ENCODE measurements around the gene ERGIC3. TPM values are rescaled to one million over a fixed set of nuclear protein-coding genes. Genes with fewer than 3 reads are reported as not detected.
"Not testable (repeated sequence)": the region's sequence is repeated elsewhere in the genome, so short reads cannot be mapped to it uniquely, and the experiment has no call there.

ERGIC3 gene
- total RNA-seq, 2 donors from 2014 or later: 139 to 145 TPM

DNA sequence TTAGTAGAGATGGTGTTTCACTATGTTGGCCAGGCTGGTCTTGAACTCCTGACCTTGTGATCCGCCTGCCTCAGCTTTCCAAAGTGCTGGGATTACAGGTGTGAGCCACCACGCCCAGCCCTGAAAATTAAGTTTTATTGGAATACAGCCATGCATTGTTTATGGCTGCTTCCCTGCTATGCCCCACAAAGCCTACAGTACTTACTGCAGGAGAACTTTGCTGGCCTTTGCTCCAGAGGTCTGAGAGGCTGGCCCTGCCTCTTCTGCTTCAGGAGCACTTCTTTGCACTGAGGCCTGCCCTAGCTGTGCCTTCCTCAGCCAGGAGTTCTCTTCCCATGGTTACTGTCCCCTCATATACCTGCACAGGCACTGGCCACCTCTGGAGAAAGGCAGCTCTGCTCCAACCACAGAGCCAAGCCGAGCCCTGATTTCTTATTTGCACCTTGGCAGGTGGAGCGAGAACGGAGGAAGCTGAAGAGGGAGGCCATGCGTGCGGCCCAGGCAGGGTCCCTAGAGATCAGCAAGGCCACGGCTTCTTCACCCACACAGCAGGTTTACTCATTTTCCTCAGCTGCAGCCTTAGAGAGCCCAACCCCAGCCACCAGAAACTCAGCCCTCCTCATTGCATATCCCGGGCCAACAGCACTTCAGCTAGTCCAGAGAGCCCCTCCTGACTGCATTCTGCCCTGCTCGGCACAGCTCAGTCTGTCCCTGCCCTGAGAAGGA is 33.2 kb upstream of the ERGIC3 start:
- Mint-ChIP-seq H3K36me3 (ENCODE audit: insufficient read depth in 2 of 2) (peaks cover 2 to 12% of the 10 kb centered on the region in 2 donors), H3K4me3 (no peak overlapping the region), H3K27ac (no peak overlapping the region), H3K9me3 (no peaks in the 10 kb centered on the region), H3K27me3 (ENCODE audit: low read depth) (no peaks in the 10 kb centered on the region), H3K4me1 (ENCODE audit: low read depth) (peaks cover 27% of the 10 kb centered on the region)
- DNase-seq: no peak
- no peak for ATAC-seq (replicated peaks in 1 of 2)

DNA sequence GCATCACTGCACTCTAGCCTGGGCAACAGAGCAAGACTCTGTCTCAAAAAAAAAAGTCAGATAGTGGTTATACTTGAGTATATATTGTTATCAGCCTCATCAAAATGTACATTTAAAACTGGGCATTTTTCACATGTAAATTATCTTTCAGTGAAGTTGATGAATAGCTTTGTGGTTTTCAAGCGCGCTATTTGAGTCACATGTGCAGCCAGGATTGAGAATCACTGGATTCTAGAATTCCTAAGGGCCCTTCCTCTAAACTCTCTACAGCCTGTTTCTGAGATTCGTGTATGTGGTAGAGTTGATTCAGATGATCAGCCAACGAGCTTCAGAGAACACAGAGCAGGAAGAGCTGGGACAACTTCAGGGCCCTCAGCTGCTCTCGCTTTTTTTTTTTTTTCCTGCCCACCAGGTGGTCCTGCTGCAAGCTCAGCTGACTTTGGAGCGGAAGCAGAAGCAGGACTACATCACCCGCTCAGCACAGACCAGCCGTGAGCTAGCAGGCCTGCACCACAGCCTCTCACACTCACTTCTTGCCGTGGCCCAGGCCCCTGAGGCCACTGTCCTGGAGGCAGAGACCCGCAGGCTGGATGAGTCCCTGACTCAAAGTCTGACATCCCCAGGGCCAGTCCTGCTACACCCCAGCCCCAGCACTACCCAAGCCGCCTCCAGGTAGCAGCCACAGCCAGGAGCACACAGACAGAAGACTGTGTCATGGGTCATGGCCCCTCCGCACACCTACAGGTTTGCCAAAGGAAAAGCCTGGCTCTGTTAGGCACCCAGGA is 30.7 kb upstream of the ERGIC3 start:
- peaks cover 10% of the 10 kb centered on the region for H3K4me1 Mint-ChIP-seq (ENCODE audit: low read depth)
- no peak overlapping the region for H3K4me3 Mint-ChIP-seq
- no peaks in the 10 kb centered on the region for H3K27me3 Mint-ChIP-seq (ENCODE audit: low read depth)
- H3K36me3 Mint-ChIP-seq (ENCODE audit: insufficient read depth in 2 of 2): peaks cover 0 to 4% of the 10 kb centered on the region in 2 donors
- DNase-seq (no peak), ATAC-seq (replicated peaks in 1 of 2) (no peak)
- no peaks in the 10 kb centered on the region for H3K9me3 Mint-ChIP-seq
- H3K27ac Mint-ChIP-seq: no peak overlapping the region

DNA sequence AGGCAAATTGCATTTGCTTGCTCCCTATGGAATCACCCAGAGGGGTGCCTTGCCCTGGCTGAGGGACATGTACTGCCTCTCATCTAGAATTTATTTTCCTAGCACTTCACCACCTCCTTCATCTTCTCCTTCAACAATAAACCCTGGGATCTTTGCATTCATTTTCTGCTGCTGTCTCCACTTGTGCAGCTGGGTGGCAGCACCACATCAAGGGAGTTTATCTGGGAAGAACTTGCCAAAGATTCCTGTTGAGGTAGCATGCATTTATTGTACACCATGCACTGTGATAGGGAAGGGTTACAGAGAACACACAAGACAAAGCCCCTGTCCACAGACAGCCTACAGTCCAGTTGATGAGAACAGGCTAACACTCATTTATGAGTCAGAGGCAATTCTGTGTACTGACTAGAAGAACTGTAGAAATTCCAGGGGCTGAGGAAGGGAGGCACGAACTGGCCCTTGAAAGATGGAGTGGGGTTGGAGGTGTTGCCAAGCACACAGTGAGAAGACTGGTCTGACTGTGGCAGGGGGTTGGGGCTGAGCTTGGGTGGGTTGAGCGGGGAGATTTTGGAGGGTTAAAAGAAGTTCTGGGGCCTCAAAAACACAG is 30.0 kb upstream of the ERGIC3 start:
- H3K27me3 Mint-ChIP-seq (ENCODE audit: low read depth): no peaks in the 10 kb centered on the region
- H3K36me3 Mint-ChIP-seq (ENCODE audit: insufficient read depth in 2 of 2): peaks cover 0 to 3% of the 10 kb centered on the region in 2 donors
- DNase-seq (no peak), ATAC-seq (replicated peaks in 1 of 2) (no peak)
- no peak overlapping the region for H3K4me3 Mint-ChIP-seq
- peaks cover 4% of the 10 kb centered on the region for H3K4me1 Mint-ChIP-seq (ENCODE audit: low read depth)
- no peak overlapping the region for H3K27ac Mint-ChIP-seq
- H3K9me3 Mint-ChIP-seq: no peaks in the 10 kb centered on the region

DNA sequence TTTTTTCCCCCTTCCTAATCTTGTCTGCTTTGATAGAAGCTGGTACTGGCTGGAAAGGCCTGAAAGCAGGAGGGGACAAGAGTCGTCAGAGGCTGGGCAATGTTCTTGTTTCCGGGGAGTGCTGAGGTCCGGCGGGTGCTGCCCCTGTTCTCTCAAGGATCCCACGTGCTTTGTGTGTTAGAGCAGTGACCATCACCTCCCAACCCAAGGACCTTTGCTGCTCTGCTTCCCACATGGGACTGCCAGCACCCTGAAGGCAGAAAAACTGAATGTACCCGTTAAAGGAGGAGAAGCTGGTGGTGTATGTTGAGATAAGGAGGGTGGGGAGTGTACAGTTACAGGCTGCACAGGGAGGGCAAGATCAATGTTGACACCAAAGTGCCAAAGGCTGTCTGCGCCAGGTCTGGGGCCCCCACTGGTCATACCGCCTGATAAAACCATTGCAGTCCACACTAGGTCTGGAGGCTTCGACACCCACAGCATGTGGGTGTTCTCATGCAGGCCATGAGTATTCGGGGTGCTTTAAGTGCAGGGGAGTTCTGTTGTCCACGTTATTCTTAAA is 27.4 kb upstream of the ERGIC3 start:
- DNase-seq: no peak
- no peaks in the 10 kb centered on the region for H3K27me3 Mint-ChIP-seq (ENCODE audit: low read depth)
- no peak overlapping the region for H3K27ac Mint-ChIP-seq
- H3K4me1 Mint-ChIP-seq (ENCODE audit: low read depth): no peaks in the 10 kb centered on the region
- no peak overlapping the region for H3K4me3 Mint-ChIP-seq
- peaks cover 0 to 3% of the 10 kb centered on the region in 2 donors for H3K36me3 Mint-ChIP-seq (ENCODE audit: insufficient read depth in 2 of 2)
- ATAC-seq (replicated peaks in 1 of 2): no peak
- H3K9me3 Mint-ChIP-seq: no peaks in the 10 kb centered on the region

DNA sequence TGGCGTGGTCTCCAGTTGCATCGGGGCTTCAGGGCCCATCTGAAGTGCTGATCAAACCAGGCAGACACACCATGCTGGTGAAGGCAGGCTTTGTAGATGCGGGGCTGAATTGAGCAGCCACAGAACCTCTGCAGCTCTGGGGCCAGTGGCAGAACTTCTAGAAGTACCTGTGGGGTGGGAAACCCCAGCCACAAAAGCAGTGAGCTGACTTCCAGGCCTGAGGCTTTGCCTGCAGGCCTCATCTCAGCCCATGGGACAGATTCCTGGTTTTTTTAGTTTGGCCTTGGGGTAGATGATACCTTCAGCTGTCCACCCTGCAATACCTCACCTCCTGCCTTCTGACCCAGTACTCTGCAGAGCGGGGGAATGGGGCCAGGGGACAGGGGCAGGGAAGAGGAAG is 26.5 kb upstream of the ERGIC3 start:
- Mint-ChIP-seq H3K27me3 (ENCODE audit: low read depth) (no peaks in the 10 kb centered on the region), H3K4me1 (ENCODE audit: low read depth) (no peaks in the 10 kb centered on the region), H3K9me3 (no peaks in the 10 kb centered on the region), H3K4me3 (no peak overlapping the region), H3K36me3 (ENCODE audit: insufficient read depth in 2 of 2) (peaks cover 0 to 3% of the 10 kb centered on the region in 2 donors), H3K27ac (no peak overlapping the region)
- ATAC-seq (replicated peaks in 1 of 2) (no peak), DNase-seq (no peak)

DNA sequence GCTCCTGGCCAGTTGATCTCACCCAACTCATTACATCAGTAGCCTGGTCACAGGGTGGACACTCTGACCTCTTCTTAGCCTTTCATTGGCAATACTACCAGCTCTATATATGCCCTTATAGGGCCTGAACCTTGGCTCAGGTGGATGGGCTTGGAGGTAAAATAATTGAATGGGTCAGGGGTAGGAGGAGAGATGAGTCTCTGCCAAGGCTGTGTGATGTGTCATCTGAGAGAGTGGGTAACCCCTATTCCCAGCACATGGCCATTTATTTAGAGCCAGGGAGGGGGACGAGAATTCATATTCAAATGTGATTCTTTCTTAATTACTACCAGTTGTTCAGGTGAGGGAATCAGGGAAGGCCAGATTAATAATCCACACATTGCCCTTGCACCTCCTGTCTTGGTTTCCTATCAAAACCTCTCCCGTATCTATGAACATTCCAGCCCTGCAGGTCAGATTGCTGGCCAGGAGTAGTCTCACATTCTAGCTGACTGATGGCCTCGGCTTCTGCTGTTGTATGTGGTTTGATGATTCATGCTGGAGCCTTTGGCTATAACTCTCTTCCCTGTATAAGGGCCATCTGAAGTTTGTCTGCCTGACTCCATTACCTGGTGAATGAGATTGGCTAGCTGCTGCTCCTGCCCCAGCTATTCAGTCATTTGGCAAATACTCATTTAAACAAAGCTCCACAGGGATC is 25.8 kb upstream of the ERGIC3 start:
- Mint-ChIP-seq H3K4me3 (no peak overlapping the region), H3K9me3 (no peaks in the 10 kb centered on the region), H3K36me3 (ENCODE audit: insufficient read depth in 2 of 2) (peaks cover 0 to 3% of the 10 kb centered on the region in 2 donors), H3K27ac (no peak overlapping the region), H3K27me3 (ENCODE audit: low read depth) (no peaks in the 10 kb centered on the region), H3K4me1 (ENCODE audit: low read depth) (no peaks in the 10 kb centered on the region)
- DNase-seq (no peak), ATAC-seq (replicated peaks in 1 of 2) (peak in 1 of 2 donors; percentile 13)

DNA sequence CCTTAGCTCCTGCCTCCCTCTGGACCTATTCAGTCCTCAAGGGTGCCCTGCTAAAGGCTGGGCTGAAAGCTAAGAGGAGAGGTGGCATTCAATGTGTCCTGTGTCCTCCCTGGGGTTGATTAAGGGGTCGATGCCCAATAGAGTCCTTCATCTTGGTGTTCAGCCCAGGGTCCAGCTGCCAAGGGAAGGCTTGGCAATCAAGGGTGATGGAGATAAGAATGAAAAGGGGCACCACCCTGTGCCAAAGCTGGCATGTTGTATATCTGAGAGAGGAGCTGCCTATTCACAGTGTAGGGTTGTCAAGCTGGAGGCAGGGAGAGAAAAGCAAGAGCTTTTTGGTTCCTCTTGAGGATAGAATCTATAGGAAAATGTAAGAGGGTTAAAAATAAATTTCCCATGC is 24.8 kb upstream of the ERGIC3 start:
- no peak overlapping the region for H3K4me3 Mint-ChIP-seq
- H3K9me3 Mint-ChIP-seq: no peaks in the 10 kb centered on the region
- H3K4me1 Mint-ChIP-seq (ENCODE audit: low read depth): no peaks in the 10 kb centered on the region
- no peak for DNase-seq
- no peak overlapping the region for H3K27ac Mint-ChIP-seq
- H3K36me3 Mint-ChIP-seq (ENCODE audit: insufficient read depth in 2 of 2): peaks cover 0 to 3% of the 10 kb centered on the region in 2 donors
- no peak for ATAC-seq (replicated peaks in 1 of 2)
- H3K27me3 Mint-ChIP-seq (ENCODE audit: low read depth): no peaks in the 10 kb centered on the region

DNA sequence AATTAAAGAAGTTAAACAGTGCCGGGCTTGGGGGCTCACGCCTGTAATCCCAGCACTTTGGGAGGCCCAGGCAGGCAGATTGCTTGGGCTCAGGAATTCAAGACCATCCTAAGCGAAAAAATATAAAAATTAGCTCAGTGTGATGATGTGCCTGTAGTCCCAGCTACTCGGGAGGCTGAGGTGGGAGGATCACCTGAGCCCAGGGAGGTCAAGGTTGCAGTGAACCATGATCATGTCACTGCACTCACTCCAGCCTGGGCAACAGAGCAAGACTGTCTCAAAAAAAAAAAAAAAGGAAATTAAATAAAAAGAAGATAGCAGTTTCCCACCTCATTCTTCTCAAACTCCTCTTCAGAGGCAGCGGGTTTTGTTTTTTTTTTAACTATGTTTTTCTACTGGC is 24.1 kb upstream of the ERGIC3 start:
- H3K36me3 Mint-ChIP-seq (ENCODE audit: insufficient read depth in 2 of 2); DNase-seq; ATAC-seq (replicated peaks in 1 of 2); H3K4me1 Mint-ChIP-seq (ENCODE audit: low read depth); H3K4me3 Mint-ChIP-seq; H3K9me3 Mint-ChIP-seq; H3K27me3 Mint-ChIP-seq (ENCODE audit: low read depth); H3K27ac Mint-ChIP-seq: not testable (repeated sequence)

DNA sequence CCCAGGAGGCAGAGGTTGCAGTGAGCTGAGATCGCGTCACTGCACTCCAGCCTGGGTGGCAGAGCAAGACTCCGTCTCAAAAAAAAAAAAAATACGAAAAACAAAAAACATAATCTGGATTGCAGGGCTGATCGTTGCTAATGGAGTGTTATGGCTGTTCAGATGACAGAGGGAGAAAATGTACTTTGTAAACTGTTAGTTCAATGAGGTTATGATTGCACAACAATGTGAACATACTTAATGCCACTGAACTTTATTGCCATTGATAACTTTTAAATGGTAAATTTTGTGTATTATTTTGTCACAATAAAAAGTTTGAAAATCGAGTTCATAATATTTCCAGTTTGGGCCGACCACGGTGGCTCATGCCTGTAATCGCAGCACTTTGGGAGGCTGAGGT is 22.9 kb upstream of the ERGIC3 start:
- ATAC-seq (replicated peaks in 1 of 2) (no peak), DNase-seq (no peak)
- Mint-ChIP-seq H3K27me3 (ENCODE audit: low read depth) (no peaks in the 10 kb centered on the region), H3K9me3 (no peaks in the 10 kb centered on the region), H3K27ac (peak overlapping the region; percentile 49), H3K4me3 (no peak overlapping the region), H3K4me1 (ENCODE audit: low read depth) (no peaks in the 10 kb centered on the region), H3K36me3 (ENCODE audit: insufficient read depth in 2 of 2) (peaks cover 0 to 2% of the 10 kb centered on the region in 2 donors)

DNA sequence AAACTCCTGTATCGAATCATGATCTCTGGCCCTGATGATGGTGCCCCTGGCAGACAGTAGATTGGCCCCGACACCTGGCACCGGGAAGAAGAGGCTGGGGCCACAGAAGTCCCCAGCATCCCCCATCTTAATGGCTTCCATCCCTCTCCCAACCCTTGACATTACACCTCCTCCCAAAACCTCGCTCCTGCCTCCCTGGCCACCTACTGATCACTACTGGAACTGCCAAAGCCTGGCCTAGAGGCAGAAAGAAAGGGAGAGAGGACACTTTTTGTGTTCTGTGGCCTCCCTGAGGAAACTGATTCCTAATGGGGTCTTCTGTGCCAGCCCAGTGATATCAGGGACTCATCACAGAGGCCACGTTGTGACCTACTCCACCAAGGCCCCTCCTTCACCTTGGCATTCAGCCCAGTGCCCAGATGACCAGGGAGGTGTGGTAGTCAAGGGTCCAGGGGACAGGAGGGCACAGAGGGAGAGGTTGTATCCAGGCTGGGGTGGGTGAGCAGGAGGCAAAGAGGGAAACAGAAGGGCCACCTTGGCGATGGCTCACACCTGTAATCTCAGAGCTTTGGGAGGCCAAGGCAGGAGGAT is 18.5 kb upstream of the ERGIC3 start:
- no peak overlapping the region for H3K4me3 Mint-ChIP-seq
- H3K36me3 Mint-ChIP-seq (ENCODE audit: insufficient read depth in 2 of 2): no peaks in the 10 kb centered on the region
- H3K4me1 Mint-ChIP-seq (ENCODE audit: low read depth): no peaks in the 10 kb centered on the region
- no peaks in the 10 kb centered on the region for H3K27me3 Mint-ChIP-seq (ENCODE audit: low read depth)
- H3K9me3 Mint-ChIP-seq: no peaks in the 10 kb centered on the region
- no peak overlapping the region for H3K27ac Mint-ChIP-seq
- DNase-seq (peak; percentile 28 to 29), ATAC-seq (replicated peaks in 1 of 2) (peak; percentile 41 to 58)

DNA sequence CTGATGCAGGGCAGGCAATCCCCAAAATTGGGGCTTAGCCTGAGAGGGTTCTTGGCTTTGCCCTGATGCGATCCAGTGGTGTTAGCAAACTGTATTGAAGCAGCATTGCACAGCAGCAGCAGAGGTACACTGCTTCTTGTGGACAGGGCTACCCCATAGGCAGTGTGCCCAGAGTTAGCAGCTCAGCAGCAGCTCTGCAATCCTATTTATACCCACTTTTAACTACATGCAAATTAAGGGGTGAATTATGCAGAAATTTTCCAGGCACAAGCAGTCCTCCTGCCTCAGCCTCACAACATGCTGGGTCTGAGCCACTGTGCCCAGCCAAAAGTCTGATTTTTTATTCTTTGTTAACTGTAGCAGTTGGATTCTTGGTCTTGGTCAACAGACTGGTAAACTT is 16.2 kb upstream of the ERGIC3 start:
- DNase-seq (no peak), ATAC-seq (replicated peaks in 1 of 2) (no peak)
- Mint-ChIP-seq H3K4me1 (ENCODE audit: low read depth) (no peaks in the 10 kb centered on the region), H3K9me3 (no peaks in the 10 kb centered on the region), H3K27me3 (ENCODE audit: low read depth) (no peaks in the 10 kb centered on the region), H3K36me3 (ENCODE audit: insufficient read depth in 2 of 2) (no peaks in the 10 kb centered on the region), H3K27ac (no peak overlapping the region), H3K4me3 (no peak overlapping the region)

DNA sequence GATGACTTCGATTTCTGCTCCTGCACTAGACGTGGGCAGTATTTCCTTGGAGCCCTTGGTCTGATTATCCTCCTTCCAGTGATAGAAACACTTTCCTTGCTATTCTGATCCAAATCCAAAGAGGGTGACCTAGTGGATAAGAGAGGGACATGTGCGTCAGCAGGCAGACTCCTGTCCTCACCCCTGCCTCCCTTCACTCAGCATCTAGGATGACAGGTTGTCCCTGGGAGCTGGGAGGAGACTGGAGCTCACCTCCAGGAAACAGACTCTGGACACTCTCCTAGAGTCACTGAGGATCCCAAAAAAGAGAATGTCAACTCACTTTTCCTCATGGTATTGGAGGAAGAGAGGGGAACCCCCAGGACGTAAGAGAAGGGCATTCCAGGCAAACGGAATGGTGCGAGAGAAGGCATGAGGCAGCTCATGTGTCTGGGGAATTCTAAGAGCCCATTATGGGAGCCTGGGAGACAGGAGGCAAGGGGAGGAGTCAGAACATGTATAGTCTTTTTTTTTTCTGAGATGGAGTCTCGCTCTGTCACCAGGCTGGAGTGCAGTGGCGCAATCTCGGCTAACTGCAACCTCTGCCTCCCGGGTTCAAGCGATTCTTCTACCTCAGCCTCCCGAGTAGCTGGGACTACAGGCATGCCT is 14.6 kb upstream of the ERGIC3 start:
- no peaks in the 10 kb centered on the region for H3K27me3 Mint-ChIP-seq (ENCODE audit: low read depth)
- H3K9me3 Mint-ChIP-seq: no peaks in the 10 kb centered on the region
- H3K4me3 Mint-ChIP-seq: no peak overlapping the region
- H3K4me1 Mint-ChIP-seq (ENCODE audit: low read depth): no peaks in the 10 kb centered on the region
- H3K27ac Mint-ChIP-seq: no peak overlapping the region
- H3K36me3 Mint-ChIP-seq (ENCODE audit: insufficient read depth in 2 of 2): no peaks in the 10 kb centered on the region
- DNase-seq (no peak), ATAC-seq (replicated peaks in 1 of 2) (no peak)

All from activated T-cell treated with anti-CD3 and anti-CD28 coated beads, Interleukin-2, amount 50 U/mL, for 72 hours (primary cell).